ENCODE data around the gene ECE1. TPM values are rescaled to one million over a fixed set of nuclear protein-coding genes. Genes with fewer than 3 reads are reported as not detected.

ECE1 gene
- polyA plus RNA-seq, 1 donor from 2014 or later: 58.6 TPM

DNA sequence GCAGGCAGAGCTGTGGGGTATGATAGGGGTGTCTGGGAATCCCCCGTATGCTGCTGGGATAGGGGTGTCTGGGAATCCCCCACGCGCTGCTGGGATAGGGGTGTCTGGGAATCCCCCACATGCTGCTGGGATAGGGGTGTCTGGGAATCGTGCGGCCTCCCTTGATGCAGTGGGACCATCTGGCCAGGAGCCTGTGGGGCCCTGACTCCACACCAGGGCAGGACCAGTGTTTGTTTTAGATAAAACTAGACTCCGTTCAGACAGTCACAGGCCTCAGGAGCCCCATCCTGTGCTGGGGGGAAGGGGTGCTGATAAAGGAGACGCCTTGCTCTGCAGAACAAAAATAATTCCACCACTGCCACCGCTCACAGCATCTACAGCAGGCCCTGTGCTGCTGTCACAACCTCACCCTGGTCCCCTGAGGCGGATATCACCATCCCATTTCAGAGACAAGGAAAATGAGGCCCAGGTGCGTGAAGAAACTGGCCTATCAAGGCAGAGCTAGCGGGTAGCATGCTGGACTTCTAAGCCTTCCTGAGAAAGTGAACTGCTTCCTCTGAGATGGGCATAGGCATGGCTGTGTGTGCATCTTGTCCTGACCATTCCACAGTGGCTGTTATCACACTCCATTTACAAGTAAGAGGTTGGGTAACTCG lies 24.0 kb downstream of the ECE1 start:
- Mint-ChIP-seq H3K27ac (no peak overlapping the region), H3K4me1 (peaks cover 7 to 11% (median 9%) of the 10 kb centered on the region in 3 donors), H3K4me3 (no peak overlapping the region), H3K27me3 (no peaks in the 10 kb centered on the region), H3K9me3 (no peaks in the 10 kb centered on the region), H3K36me3 (peaks cover 7% of the 10 kb centered on the region)

DNA sequence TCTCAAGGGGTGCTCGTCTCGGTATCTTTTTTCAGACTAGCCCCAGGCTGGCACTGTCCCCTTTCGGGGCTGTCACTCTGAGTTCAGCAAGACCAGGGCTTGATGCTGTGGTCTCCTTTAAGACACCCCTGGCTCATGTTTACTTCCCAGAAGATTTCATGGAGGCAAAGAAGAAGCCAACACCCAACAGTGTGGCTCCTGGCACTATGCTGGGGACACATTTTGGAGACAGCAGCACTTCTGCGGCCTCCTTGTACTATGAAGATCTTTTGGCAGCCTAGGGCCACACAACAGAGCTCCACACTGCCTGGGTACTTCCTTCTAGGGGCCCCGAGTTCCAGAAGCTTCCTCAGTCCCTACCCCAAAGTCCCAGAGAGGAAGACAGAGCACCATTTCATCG lies 24.6 kb downstream of the ECE1 start:
- Mint-ChIP-seq H3K4me1 (peaks cover 7 to 15% (median 7%) of the 10 kb centered on the region in 3 donors), H3K9me3 (no peaks in the 10 kb centered on the region), H3K27ac (no peak overlapping the region), H3K36me3 (peaks cover 7% of the 10 kb centered on the region), H3K27me3 (no peaks in the 10 kb centered on the region), H3K4me3 (no peak overlapping the region)

DNA sequence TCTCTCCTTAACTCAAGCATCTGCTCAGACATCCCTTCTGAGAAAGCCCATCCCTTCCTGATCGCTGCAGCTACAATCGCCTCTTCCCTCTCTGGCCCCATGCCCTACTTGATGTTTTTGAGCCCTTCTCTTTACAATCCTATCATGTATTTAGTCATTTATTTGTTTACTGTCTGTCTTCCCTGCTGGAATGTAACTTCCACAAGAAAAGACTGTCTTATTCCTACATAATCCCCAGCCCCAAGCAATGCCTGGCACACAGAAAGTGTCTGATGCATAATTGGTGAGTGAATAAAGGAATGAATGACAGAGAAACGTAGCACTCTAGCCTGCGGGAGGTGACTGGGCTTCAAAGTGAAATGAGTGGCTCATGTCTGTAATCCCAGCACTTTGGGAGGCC lies 25.4 kb downstream of the ECE1 start:
- Mint-ChIP-seq H3K9me3 (no peaks in the 10 kb centered on the region), H3K4me3 (no peak overlapping the region), H3K36me3 (peaks cover 4% of the 10 kb centered on the region), H3K27ac (peak overlapping the region in 1 of 3 donors; percentile 96), H3K4me1 (peaks cover 0 to 9% (median 0%) of the 10 kb centered on the region in 3 donors), H3K27me3 (no peaks in the 10 kb centered on the region)

DNA sequence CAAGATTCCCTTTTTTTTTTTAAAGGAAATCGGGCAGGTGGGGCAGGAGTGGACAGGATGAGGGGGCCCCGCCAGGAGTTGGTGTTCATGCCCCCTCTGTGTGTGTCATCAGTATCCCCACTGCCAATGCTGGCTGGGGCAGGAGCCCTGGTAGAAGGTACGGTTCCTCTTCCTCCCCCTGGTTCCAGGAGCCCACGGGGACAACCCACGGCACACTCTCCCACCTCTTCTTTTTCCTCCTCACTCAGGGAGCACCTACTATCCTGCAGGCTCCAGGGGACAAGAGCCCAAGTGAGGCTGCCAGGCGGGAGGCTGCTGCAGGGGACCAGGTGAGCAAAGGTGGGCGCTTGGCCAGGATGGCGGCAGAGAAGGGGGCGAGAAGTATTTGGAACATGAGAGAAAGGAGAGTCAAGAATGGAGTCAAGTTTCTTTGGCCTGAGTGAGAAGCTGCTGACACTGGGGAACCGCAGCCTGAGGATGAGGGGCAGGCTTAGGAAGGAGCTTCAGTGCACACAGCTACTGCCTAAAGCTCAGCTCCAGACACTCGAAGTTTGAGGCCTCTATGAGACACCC lies 26.5 kb downstream of the ECE1 start:
- Mint-ChIP-seq H3K4me3 (no peak overlapping the region), H3K4me1 (peaks cover 0 to 9% (median 0%) of the 10 kb centered on the region in 3 donors), H3K27ac (no peak overlapping the region), H3K9me3 (no peaks in the 10 kb centered on the region), H3K36me3 (peaks cover 5% of the 10 kb centered on the region), H3K27me3 (no peaks in the 10 kb centered on the region)

DNA sequence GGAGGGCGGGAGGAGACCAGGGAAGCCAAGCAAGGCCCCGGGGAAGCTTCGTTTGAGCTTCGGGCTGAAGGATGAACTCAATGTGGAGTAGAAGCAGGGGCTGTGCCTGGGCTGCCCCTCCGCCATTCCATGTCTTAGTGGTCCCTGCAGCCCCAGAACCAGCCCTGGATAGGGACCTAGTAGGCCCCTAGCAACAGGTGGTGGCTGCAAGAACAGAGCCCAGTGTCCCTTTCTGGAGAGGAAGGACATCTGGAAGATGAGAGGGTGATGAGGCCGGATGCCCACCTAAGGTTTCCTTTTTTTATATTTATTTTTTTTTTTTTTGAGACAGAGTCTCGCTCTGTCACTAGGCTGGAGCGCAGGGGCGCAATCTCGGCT lies 27.2 kb downstream of the ECE1 start:
- H3K27me3 Mint-ChIP-seq: no peaks in the 10 kb centered on the region
- H3K9me3 Mint-ChIP-seq: no peaks in the 10 kb centered on the region
- H3K4me1 Mint-ChIP-seq: peaks cover 0 to 9% (median 0%) of the 10 kb centered on the region in 3 donors
- peak overlapping the region in 1 of 3 donors; percentile 82 for H3K27ac Mint-ChIP-seq
- H3K36me3 Mint-ChIP-seq: peaks cover 5% of the 10 kb centered on the region
- H3K4me3 Mint-ChIP-seq: no peak overlapping the region

DNA sequence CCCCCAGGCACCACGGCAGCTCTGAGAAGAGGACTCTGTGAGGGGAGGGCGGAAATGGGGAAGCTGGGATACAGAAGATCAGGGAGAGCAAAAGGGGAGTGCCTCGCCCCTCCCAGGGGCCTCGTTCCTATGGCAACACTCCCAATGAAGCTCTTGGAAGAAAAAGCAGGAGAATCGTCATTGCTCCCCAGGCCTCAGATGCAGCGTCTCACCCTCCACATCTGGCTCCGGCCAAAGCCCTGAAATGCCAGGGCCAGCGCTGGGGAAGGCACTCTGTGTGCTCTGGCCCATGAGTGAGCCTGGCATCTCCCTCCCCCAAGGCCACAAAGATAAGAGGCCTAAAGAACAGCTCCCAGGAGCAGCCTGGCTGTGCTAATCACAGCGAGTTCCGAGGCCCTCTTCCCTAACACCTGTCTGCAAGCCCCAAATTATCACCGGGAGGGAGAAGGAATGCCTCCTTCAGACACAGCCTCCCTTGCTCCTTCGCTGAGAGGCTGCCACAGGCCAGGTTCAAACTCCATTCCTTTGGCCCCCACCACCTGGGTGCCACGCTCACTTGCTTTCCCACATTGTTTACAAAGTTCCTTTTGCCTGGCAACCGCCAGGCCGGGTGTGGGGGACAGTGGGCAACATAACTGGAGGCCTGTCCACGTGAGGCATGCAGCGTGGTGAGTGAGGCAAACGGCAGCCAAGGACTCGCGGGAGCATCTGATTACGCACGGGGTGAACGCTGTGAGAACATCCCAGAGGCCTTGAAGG lies 27.8 kb downstream of the ECE1 start:
- Mint-ChIP-seq H3K27ac (peak overlapping the region in 2 of 3 donors; percentile 18 to 82), H3K9me3 (no peaks in the 10 kb centered on the region), H3K27me3 (no peaks in the 10 kb centered on the region), H3K4me3 (no peak overlapping the region), H3K4me1 (peaks cover 0 to 8% (median 0%) of the 10 kb centered on the region in 3 donors), H3K36me3 (peaks cover 5% of the 10 kb centered on the region)

DNA sequence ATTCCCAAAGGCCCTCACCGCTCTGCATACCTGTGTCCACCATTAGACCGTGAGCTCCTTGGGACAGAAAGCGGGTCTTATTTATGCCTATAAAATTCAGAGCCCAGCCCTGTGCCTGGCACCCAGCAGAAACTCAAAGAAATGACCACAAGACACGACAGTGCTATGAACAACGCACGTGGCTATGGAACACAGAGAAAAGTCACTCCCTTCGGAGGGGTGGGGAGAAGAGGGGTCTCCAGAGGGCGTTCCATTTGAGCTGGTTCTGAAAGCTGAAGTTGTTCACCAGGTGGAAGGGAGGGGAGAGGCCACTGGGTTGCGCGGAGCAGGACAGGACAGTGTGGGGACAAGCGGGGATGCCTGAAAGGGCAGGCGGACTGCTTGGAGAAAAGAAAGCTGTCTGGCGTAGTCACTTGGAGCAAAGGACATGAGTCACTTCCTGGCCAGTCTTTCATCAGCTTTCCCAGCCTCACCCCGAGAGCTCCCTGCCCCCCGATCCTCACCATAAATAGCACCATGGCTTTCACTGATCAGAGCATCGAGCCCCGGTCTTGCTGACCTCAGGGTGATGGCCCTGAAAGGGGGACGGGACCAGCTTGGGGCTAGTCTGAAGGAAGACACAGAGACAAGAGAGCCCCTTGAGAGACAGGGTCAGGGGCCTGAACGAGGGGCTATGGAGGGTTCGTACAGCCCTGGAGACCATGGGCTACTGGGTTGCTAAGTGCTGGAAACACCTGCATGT lies 28.5 kb downstream of the ECE1 start:
- H3K27me3 Mint-ChIP-seq: no peaks in the 10 kb centered on the region
- H3K9me3 Mint-ChIP-seq: no peaks in the 10 kb centered on the region
- peaks cover 1% of the 10 kb centered on the region for H3K36me3 Mint-ChIP-seq
- H3K4me3 Mint-ChIP-seq: peak overlapping the region in 1 of 4 donors; percentile 72
- peak overlapping the region; percentile 18 to 82 (median 28) for H3K27ac Mint-ChIP-seq
- H3K4me1 Mint-ChIP-seq: peaks cover 0 to 7% (median 0%) of the 10 kb centered on the region in 3 donors

DNA sequence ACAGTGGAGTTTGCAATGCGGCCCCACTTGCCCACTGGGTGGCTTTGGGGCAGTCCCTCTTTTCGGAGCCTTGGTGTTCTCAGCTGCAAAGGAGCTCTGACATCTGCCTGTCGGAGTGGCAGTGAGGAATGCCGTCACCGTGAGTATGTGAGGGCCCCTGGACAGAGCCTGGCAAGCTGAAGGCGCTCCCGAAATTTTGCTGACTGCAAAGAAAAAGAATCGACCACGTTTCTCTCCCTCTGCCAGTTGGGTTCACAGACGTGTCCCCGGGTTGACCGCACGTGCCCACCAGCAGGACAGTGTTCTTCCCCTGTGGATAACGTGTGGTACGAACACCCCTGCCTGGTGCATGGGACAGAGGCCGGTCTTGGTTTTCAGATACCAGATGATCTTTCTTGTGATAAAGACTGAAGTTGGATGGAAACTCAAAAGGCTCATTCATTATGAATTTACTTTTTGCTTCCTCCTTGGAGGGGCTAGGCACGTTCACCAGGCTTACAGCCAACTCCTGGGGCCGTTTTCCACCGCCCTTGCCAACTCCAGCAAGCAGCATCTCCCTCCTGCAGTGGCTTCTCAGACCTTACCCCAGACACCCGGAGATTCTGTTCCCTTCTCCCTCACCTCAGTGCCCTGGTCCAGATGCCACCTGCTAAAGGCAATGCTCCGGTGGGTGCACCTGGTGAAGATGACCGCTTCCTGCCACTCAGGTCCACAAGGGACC lies 29.7 kb downstream of the ECE1 start:
- no peaks in the 10 kb centered on the region for H3K27me3 Mint-ChIP-seq
- H3K27ac Mint-ChIP-seq: no peak overlapping the region
- no peaks in the 10 kb centered on the region for H3K9me3 Mint-ChIP-seq
- H3K36me3 Mint-ChIP-seq: peaks cover 1% of the 10 kb centered on the region
- H3K4me3 Mint-ChIP-seq: no peak overlapping the region
- H3K4me1 Mint-ChIP-seq: peaks cover 0 to 7% (median 0%) of the 10 kb centered on the region in 3 donors

DNA sequence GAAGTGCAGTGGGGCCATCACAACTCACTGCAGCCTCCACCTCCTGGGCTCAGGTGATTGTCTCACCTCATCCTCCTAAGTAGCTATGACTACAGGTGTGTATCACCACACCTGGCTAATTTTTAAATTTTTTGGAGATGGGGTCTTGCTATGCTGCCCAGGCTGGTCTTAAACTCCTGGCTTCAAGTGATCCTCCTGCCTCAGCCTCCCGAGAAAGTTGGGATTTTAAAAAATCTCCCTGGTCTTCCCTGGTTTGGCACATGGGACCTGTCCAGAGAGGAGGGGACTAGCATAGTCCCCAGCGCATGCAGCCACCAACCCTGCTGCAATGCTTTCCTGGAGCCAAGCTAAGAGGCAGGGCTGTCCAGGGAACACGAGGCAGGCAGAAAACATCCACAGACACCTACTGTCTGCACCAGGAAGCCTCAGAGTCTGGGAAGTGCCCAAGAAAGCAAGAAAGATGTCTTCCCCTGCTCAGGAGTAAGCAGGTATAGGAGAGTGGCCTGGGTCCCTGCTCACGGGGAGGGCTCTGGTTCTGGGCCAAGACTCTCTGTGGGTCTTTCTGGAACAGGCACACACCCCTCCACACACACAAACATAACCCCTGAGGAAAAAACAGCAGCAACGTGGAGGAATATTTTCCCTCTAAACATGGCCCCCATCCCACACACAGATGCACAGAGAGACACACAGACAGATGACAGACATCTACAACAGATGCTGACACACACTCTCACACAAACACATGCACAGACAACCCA lies 30.8 kb downstream of the ECE1 start:
- H3K4me1 Mint-ChIP-seq: peaks cover 5 to 12% (median 7%) of the 10 kb centered on the region in 3 donors
- peak overlapping the region in 1 of 3 donors; percentile 39 for H3K27ac Mint-ChIP-seq
- peaks cover 3% of the 10 kb centered on the region for H3K36me3 Mint-ChIP-seq
- no peaks in the 10 kb centered on the region for H3K9me3 Mint-ChIP-seq
- peak overlapping the region in 1 of 4 donors; percentile 35 for H3K4me3 Mint-ChIP-seq
- no peaks in the 10 kb centered on the region for H3K27me3 Mint-ChIP-seq

DNA sequence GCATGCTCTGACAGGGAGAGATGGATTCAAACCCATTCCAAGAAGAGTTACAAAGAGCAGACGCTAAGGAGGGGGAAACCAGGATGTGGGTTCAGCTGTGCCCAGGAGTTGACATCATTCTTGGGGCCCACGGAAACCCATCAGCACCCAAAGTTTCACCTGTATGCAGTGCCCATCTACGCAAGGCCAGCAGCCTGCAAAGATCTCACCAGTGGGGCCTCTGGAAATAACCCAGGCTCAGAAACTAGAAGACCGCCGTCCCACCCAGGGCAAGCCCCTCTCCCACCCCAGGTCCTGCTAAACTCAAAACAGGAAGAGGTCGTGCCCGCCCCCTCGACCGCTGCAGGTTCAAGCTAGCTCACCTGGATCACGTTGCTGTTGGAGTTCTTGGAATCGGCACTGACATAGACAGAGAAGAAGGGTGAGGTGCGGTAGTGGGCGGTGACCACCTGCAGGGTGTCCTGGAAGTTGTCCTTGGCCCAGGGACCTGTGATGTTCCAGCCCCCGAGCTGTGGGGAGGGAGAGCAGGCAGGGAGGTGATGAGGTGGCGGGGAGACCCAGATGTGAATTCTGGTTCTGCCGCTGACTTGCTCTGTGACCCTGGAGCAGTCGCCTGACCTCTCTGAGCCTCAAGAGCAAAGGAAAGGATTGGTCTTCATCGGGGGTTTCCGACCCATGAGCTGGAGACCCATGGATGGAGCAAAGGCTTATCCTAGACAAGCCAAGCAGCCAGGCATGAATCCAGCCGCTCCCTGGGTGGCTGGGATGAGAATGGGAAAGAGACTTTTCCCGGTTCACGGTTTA lies 31.7 kb downstream of the ECE1 start:
- peaks cover 10 to 15% (median 13%) of the 10 kb centered on the region in 3 donors for H3K4me1 Mint-ChIP-seq
- peak overlapping the region in 1 of 3 donors; percentile 91 for H3K27ac Mint-ChIP-seq
- no peaks in the 10 kb centered on the region for H3K27me3 Mint-ChIP-seq
- no peaks in the 10 kb centered on the region for H3K9me3 Mint-ChIP-seq
- H3K4me3 Mint-ChIP-seq: no peak overlapping the region
- peaks cover 3% of the 10 kb centered on the region for H3K36me3 Mint-ChIP-seq

DNA sequence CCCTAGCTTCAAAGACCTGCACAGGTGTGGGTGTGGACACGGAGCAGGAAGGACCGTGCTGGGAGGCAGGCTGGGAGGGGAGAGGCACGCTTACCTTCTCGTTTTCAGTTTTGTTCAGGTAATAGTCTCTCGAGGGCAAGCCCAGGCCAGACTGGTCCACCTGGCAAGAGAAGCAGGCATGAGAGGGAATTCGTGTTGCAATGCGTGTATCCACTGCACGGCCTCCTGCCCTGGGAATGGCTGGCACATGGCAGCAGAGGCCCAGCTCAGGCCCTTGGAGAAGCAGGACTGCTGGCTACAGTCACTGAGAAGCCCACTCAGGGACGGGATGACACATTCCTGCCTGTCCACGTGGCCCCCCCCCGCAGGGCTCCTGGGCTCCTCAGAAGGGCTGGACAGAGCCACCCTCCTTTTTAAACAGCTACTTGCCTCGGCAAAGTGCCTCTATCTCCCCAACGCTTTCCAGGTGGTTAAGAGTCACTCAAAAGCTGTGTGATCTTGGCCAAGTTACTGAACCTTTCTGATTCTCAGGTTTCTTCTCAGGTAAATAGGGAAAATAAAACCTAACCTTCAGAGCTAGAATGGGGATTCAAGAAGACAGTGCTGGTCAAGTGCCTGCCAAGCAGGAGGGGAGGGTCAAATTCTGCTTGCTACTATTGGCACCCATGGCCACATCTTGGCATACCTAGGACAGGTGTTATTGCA lies 32.7 kb downstream of the ECE1 start:
- H3K4me1 Mint-ChIP-seq: peaks cover 12 to 17% (median 16%) of the 10 kb centered on the region in 3 donors
- H3K27me3 Mint-ChIP-seq: no peaks in the 10 kb centered on the region
- H3K4me3 Mint-ChIP-seq: no peak overlapping the region
- H3K36me3 Mint-ChIP-seq: peaks cover 3% of the 10 kb centered on the region
- H3K9me3 Mint-ChIP-seq: no peaks in the 10 kb centered on the region
- peak overlapping the region in 1 of 3 donors; percentile 91 for H3K27ac Mint-ChIP-seq

DNA sequence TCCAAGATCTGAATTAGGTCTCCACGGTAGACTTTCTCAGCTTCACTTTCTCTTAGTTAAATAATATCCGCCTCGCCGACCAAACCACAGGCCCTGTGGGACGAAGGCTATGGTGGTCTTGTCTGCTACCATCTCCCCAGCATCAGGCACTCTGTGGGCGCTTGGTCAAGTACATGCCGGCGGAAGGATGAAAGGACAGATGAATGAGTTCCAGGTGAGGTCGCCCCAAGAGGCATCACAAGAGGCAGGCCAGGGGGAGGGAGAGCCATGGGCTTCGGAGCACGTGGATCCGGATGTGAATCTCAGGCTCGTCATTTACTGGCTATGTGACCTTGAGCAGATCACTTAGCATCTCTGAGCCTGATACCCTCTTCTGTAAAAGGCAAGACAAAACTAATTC lies 33.5 kb downstream of the ECE1 start:
- Mint-ChIP-seq H3K27me3 (no peaks in the 10 kb centered on the region), H3K4me3 (no peak overlapping the region), H3K4me1 (peaks cover 12 to 17% (median 17%) of the 10 kb centered on the region in 3 donors), H3K9me3 (no peaks in the 10 kb centered on the region), H3K36me3 (peaks cover 3% of the 10 kb centered on the region), H3K27ac (peak overlapping the region in 2 of 3 donors; percentile 32 to 59)

DNA sequence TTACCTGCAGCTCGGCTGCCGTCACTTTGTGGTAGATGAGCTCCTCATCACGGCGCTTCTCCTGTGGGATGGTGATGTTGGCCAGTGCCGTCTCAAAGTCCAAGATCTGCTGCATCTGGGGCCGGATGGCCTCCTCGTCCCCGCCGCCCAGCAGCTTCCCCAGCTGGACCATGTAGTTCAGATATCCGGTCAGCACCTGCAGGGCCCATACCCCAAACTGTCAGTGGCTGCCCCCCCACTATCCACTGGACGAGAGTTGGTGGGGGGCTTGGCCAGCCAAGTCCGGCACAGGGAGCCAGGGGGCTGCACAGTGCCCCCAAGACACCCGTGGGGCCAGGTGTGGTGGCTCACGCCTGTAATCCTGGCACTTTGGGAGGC lies 34.3 kb downstream of the ECE1 start:
- Mint-ChIP-seq H3K36me3 (peaks cover 3% of the 10 kb centered on the region), H3K4me1 (peaks cover 11 to 17% (median 12%) of the 10 kb centered on the region in 3 donors), H3K27me3 (no peaks in the 10 kb centered on the region), H3K27ac (peak overlapping the region in 1 of 3 donors; percentile 46), H3K9me3 (no peaks in the 10 kb centered on the region), H3K4me3 (peak overlapping the region in 1 of 4 donors; percentile 68)

Measured in IgD-negative memory B cell (primary cell).